OCI-LY1 (cell line): Measurements from ENCODE around the gene CEACAM21.

Experiments
- H2AFZ ChIP-seq: fragments of 200-600 bp; sonication (generic), shearing (Covaris generic); 2 replicates; pipeline ENCODE4 v1.6.0; 2014; ENCODE audit warnings: antibody characterized with exemption, mild to moderate bottlenecking, low read length
- H3F3A ChIP-seq: fragments of 200-600 bp; sonication (generic), shearing (Covaris generic); 2 replicates; pipeline ENCODE4 v1.6.0; 2014; ENCODE audit warnings: mild to moderate bottlenecking, antibody characterized with exemption, low read length, moderate library complexity; ENCODE audit not compliant: insufficient read depth
- H3K27ac ChIP-seq: fragments of 200-600 bp; sonication (generic); 2 replicates; pipeline ENCODE4 v1.5.1; 2014; ENCODE audit warnings: low read length, mixed run types, mild to moderate bottlenecking, low read depth; ENCODE audit not compliant: poor library complexity, severe bottlenecking
- H3K27me3 ChIP-seq: fragments of 200-600 bp; sonication (generic); 2 replicates; pipeline ENCODE4 v1.6.0; 2014; ENCODE audit warnings: antibody characterized with exemption, mild to moderate bottlenecking, low read length, moderate library complexity; ENCODE audit not compliant: insufficient read depth
- H3K36me3 ChIP-seq: fragments of 200-600 bp; sonication (generic); 2 replicates; pipeline ENCODE4 v1.6.1; 2014; ENCODE audit warnings: mild to moderate bottlenecking, antibody characterized with exemption, low read length, moderate library complexity, mixed read lengths; ENCODE audit not compliant: insufficient read depth
- H3K4me1 ChIP-seq: fragments of 200-600 bp; sonication (generic); 2 replicates; pipeline ENCODE4 v1.5.1; 2014; ENCODE audit warnings: mild to moderate bottlenecking, low read length, moderate library complexity; ENCODE audit not compliant: insufficient read depth, severe bottlenecking
- H3K4me2 ChIP-seq: fragments of 200-600 bp; sonication (generic), shearing (Covaris generic); 2 replicates; pipeline ENCODE4 v1.6.1; 2014; ENCODE audit warnings: low read length
- H3K4me3 ChIP-seq: fragments of 200-600 bp; sonication (generic); 2 replicates; pipeline ENCODE4 v1.5.1; 2014; ENCODE audit warnings: low read length, low read depth, mild to moderate bottlenecking, mixed read lengths; ENCODE audit not compliant: poor library complexity, severe bottlenecking
- H3K79me2 ChIP-seq: fragments of 200-600 bp; shearing (Covaris generic); 2 replicates; pipeline ENCODE4 v1.6.1; 2016; ENCODE audit warnings: mixed run types, low read length, mixed read lengths; ENCODE audit not compliant: insufficient read depth
- H3K9ac ChIP-seq: fragments of 200-600 bp; sonication (generic), shearing (Covaris generic); 2 replicates; pipeline ENCODE4 v1.6.1; 2014; ENCODE audit warnings: mild to moderate bottlenecking, low read length, mixed read lengths
- H3K9me2 ChIP-seq: fragments of 200-600 bp; sonication (generic), shearing (Covaris generic); 2 replicates; pipeline ENCODE4 v1.6.1; 2014; ENCODE audit warnings: low read depth, mild to moderate bottlenecking, low read length, mixed read lengths
- H3K9me3 ChIP-seq: fragments of 200-600 bp; shearing (Covaris generic); 2 replicates; pipeline ENCODE4 v1.6.1; 2014; ENCODE audit warnings: low read length, mixed read lengths
- H4K20me1 ChIP-seq: fragments of 200-600 bp; sonication (generic), shearing (Covaris generic); 2 replicates; pipeline ENCODE4 v1.6.0; 2016; ENCODE audit warnings: mild to moderate bottlenecking, low read length; ENCODE audit not compliant: insufficient read depth
- CTCF ChIP-seq: fragments of 200-600 bp; sonication (generic), shearing (Covaris generic); IDR thresholded peaks from 2 replicates; pipeline ENCODE4 v1.5.1; 2017; ENCODE audit warnings: mild to moderate bottlenecking, antibody characterized with exemption, low read length, moderate library complexity, mixed read lengths
- EZH2 ChIP-seq: fragments of 200-600 bp; sonication (generic), shearing (Covaris generic); IDR thresholded peaks from 2 replicates; pipeline ENCODE4 v1.8.0; 2017; ENCODE audit warnings: borderline replicate concordance, mixed run types, mild to moderate bottlenecking, antibody characterized with exemption, low read length, moderate library complexity, mixed read lengths

Gene CEACAM21

GRCh38 chr19:41531438-41532311, 44.3 kb upstream of the CEACAM21 start:
- Histone ChIP-seq H4K20me1 (no peaks in the 10 kb centered on the region), H3F3A (no peaks in the 10 kb centered on the region), H3K9me3 (no peaks in the 10 kb centered on the region), H3K4me3 (peak overlapping the region; percentile 25), H3K27ac (no peak overlapping the region), H3K27me3 (no peaks in the 10 kb centered on the region), H3K4me1 (peaks cover 36% of the 10 kb centered on the region), H2AFZ (no peak overlapping the region), H3K36me3 (no peaks in the 10 kb centered on the region), H3K9ac (no peak overlapping the region), H3K9me2 (no peaks in the 10 kb centered on the region), H3K4me2 (peak overlapping the region; percentile 39), H3K79me2 (no peaks in the 10 kb centered on the region)
- no peak for TF ChIP-seq EZH2
- TF ChIP-seq CTCF: no peak

- Histone ChIP-seq H3K4me2 (no peak overlapping the region), H3K4me3 (no peak overlapping the region), H3F3A (no peaks in the 10 kb centered on the region), H2AFZ (no peak overlapping the region), H4K20me1 (no peaks in the 10 kb centered on the region), H3K27ac (no peak overlapping the region), H3K9ac (no peak overlapping the region), H3K36me3 (no peaks in the 10 kb centered on the region), H3K79me2 (no peaks in the 10 kb centered on the region), H3K9me2 (no peaks in the 10 kb centered on the region), H3K4me1 (peaks cover 36% of the 10 kb centered on the region), H3K9me3 (no peaks in the 10 kb centered on the region), H3K27me3 (no peaks in the 10 kb centered on the region)
- TF ChIP-seq CTCF (no peak), EZH2 (no peak)
Observed at GRCh38 chr19:41532526-41532925, 43.4 kb upstream of the CEACAM21 start.

GRCh38 chr19:41533671-41534215, 42.2 kb upstream of the CEACAM21 start:
- no peaks in the 10 kb centered on the region for H3K9me2 ChIP-seq
- no peaks in the 10 kb centered on the region for H3K36me3 ChIP-seq
- H3K9ac ChIP-seq: no peak overlapping the region
- H3F3A ChIP-seq: no peaks in the 10 kb centered on the region
- H3K27ac ChIP-seq: no peak overlapping the region
- TF ChIP-seq CTCF (no peak), EZH2 (no peak)
- H3K4me1 ChIP-seq: peaks cover 36% of the 10 kb centered on the region
- peaks cover 8% of the 10 kb centered on the region; the same call in 1 of the 2 replicates for H3K27me3 ChIP-seq
- no peaks in the 10 kb centered on the region for H4K20me1 ChIP-seq
- H3K4me2 ChIP-seq: no peak overlapping the region
- no peaks in the 10 kb centered on the region for H3K9me3 ChIP-seq
- H3K79me2 ChIP-seq: no peaks in the 10 kb centered on the region
- H3K4me3 ChIP-seq: no peak overlapping the region
- H2AFZ ChIP-seq: no peak overlapping the region
